ENCODE measurements around the gene SRPK3.

- TF ChIP-seq CTCF (conservative IDR thresholded peaks at IDR 0.05) (no peak), ZFX (IDR thresholded peaks at IDR 0.05) (no peak)
These were observed 19.0 kb upstream of the SRPK3 start for GRCh38 chrX:153761863-153762262.
